GM23338 (cell line): ENCODE measurements around the gene CCDC12.

Experiments
- EZH2 ChIP-seq: fragments of 200-600 bp; sonication (generic); IDR thresholded peaks from one replicate; pipeline ENCODE4 v1.8.0; 2017; ENCODE audit warnings: antibody characterized with exemption, mild to moderate bottlenecking, low read depth; ENCODE audit not compliant: unreplicated experiment
- NANOG ChIP-seq: IDR thresholded peaks from 2 replicates; pipeline ENCODE4 v1.6.1; 2016; ENCODE audit warnings: antibody characterized with exemption, borderline replicate concordance
- TF ChIP-seq, protein P1 (sequence below), 2 experiments: fragments of 200-600 bp in 1 of 2; sonication (generic) in 1 of 2; conservative IDR thresholded peaks; 2 replicates each; pipeline versions ENCODE4 v1.5.1 to v1.6.1; 2016 to 2017; ENCODE audit warnings: antibody characterized with exemption in 2 of 2, low read depth in 2 of 2, mild to moderate bottlenecking in 2 of 2, moderate library complexity in 1 of 2

DNA sequence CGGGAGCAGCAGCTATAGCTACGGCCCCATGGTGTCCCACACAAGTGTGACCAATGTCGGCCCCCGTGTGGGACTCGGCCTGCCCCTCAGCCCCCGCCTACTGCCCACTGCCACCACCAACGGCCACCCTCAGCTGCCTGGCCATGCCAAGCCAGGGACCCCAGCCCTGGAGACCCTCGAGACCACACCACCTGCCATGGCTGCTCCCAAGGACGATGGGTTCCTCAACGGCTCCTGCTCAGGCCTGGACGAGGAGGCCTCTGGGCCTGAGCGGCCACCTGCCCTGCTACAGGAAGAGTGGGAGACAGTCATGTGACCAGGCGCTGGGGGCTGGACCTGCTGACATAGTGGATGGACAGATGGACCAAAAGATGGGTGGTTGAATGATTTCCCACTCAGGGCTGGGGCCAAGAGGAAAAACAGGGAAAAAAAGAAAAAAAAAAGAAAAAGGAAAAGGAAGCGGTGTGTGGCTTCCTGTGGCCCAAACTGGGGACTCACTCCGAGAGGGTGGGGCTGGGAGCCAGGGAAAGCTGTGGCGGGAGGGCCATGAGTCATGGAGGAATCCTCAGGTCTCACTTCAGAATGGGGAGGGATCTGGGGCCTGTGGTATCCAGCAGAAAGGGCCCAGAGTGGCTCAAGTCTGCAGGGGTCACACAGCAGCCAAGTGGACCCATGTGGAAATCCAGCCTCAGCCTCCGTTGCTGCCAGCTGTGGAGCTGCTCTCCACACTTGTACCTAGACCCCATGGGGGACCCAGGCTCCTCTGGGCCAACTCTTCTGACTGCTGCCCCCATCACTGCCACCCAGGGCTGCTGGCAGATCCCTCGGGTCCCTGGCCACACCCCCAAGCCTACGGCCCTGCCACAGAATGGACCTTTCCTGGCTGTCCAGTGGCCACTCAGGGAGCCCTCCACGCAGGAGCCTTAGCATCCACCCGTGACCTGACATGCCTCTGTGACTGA is 72.9 kb downstream of the CCDC12 start:
- TF ChIP-seq, protein P1, sequence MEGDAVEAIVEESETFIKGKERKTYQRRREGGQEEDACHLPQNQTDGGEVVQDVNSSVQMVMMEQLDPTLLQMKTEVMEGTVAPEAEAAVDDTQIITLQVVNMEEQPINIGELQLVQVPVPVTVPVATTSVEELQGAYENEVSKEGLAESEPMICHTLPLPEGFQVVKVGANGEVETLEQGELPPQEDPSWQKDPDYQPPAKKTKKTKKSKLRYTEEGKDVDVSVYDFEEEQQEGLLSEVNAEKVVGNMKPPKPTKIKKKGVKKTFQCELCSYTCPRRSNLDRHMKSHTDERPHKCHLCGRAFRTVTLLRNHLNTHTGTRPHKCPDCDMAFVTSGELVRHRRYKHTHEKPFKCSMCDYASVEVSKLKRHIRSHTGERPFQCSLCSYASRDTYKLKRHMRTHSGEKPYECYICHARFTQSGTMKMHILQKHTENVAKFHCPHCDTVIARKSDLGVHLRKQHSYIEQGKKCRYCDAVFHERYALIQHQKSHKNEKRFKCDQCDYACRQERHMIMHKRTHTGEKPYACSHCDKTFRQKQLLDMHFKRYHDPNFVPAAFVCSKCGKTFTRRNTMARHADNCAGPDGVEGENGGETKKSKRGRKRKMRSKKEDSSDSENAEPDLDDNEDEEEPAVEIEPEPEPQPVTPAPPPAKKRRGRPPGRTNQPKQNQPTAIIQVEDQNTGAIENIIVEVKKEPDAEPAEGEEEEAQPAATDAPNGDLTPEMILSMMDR (conservative IDR thresholded peaks at IDR 0.05; ENCODE audit: low read depth in 2 of 2) = no peak
- TF ChIP-seq NANOG (no peak), EZH2 (no peak)
